Skeletal muscle tissue (tissue), 4 donors: ENCODE results near the gene SNAI3. TPM values are rescaled to one million over a fixed set of nuclear protein-coding genes. Genes with fewer than 3 reads are reported as not detected.

Experiments used
- H3K27ac ChIP-seq: one replicate; pipeline ENCODE4 v1.7.0; 2013; ENCODE audit warnings: mild to moderate bottlenecking, low read depth, low read length, inconsistent platforms
- H3K27me3 ChIP-seq, 3 donors: one replicate each; pipeline ENCODE4 v1.7.0; 2013; ENCODE audit warnings: low read length in 3 of 3; ENCODE audit not compliant: control insufficient read depth in 3 of 3, insufficient read depth in 3 of 3
- H3K36me3 ChIP-seq, 3 donors: one replicate each; pipeline ENCODE4 v1.7.0; 2013; ENCODE audit warnings: low read length in 3 of 3; ENCODE audit not compliant: control insufficient read depth in 3 of 3, insufficient read depth in 3 of 3
- H3K4me1 ChIP-seq, 3 donors: one replicate each; pipeline ENCODE4 v1.7.0; 2013; ENCODE audit warnings: low read length in 3 of 3, mild to moderate bottlenecking in 3 of 3; ENCODE audit not compliant: control insufficient read depth in 3 of 3, insufficient read depth in 3 of 3
- H3K4me3 ChIP-seq, 3 donors: one replicate each; pipeline ENCODE4 v1.7.0; 2013; ENCODE audit warnings: low read length in 3 of 3
- H3K9ac ChIP-seq, 3 donors: one replicate each; pipeline ENCODE4 v1.7.0; 2013; ENCODE audit warnings: low read length in 3 of 3, mild to moderate bottlenecking in 3 of 3, moderate library complexity in 2 of 3, low read depth in 1 of 3
- H3K9me3 ChIP-seq, 3 donors: one replicate each; pipeline ENCODE4 v1.7.0; 2013; ENCODE audit warnings: low read length in 3 of 3; ENCODE audit not compliant: control insufficient read depth in 3 of 3
- total RNA-seq: library from RNA; depleted of rRNA; stranded (reverse); fragments of >200 nt; gene quantifications from one replicate; pipeline ENCODE4 v1.2.3, GENCODE V29; 2014
- donor health status: Osteomylitis.

Gene SNAI3
- total RNA-seq, 1 donor from 2014 or later, result 8.4 TPM

DNA sequence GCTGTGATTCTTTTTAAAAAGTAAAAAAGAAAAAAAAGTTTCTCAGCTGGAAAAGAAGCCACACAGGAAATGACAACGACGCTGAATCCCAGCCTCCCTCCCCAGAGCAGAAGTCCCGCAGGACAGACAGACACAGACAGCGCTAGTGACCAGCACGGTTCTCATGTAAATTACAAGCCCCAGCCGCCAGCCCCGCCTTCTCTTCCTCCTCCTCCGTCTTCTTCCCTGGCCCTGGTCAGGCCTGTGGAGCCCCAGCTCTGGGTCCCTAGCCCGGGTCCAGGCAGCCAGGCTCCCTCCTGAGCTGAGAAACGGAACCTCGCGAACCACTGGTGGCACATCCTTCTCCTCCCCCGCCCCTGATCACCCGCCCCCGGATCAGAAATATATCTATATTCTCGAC, 54.9 kb downstream of the SNAI3 start:
- H3K27ac ChIP-seq, result no peak overlapping the region
- H3K4me3 ChIP-seq, result no peak overlapping the region
- H3K36me3 ChIP-seq, result peaks cover 34 to 44% (median 41%) of the 10 kb centered on the region in 3 donors
- H3K27me3 ChIP-seq, result peaks cover 0 to 15% (median 2%) of the 10 kb centered on the region in 3 donors
- H3K4me1 ChIP-seq, result peaks cover 0 to 2% (median 0%) of the 10 kb centered on the region in 3 donors
- no peaks in the 10 kb centered on the region for H3K9me3 ChIP-seq
- no peak overlapping the region for H3K9ac ChIP-seq

DNA sequence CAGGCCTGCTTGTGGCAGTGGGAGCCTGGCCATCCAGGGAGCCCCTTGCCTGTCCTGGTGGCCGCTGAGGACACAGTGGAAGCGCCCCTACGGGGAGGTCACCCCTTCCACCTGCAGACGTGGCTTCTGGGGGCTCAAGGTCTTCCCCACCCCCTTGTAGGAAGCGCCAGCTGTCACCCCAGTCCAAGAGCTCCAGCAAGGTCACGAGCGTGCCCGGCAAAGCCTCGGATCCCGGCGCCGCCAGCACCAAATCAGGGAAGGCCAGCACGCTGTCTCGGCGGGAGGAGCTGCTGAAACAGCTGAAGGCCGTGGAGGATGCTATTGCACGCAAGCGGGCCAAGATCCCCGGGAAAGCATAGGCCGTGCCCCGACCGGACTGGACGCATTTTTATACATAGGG, 55.4 kb downstream of the SNAI3 start:
- no peak overlapping the region for H3K9ac ChIP-seq
- H3K4me1 ChIP-seq, result peaks cover 0 to 2% (median 0%) of the 10 kb centered on the region in 3 donors
- H3K27ac ChIP-seq, result peak overlapping the region; percentile 12
- no peaks in the 10 kb centered on the region for H3K9me3 ChIP-seq
- peaks cover 38 to 44% (median 41%) of the 10 kb centered on the region in 3 donors for H3K36me3 ChIP-seq
- H3K4me3 ChIP-seq, result no peak overlapping the region
- H3K27me3 ChIP-seq, result peaks cover 0 to 13% (median 0%) of the 10 kb centered on the region in 3 donors

DNA sequence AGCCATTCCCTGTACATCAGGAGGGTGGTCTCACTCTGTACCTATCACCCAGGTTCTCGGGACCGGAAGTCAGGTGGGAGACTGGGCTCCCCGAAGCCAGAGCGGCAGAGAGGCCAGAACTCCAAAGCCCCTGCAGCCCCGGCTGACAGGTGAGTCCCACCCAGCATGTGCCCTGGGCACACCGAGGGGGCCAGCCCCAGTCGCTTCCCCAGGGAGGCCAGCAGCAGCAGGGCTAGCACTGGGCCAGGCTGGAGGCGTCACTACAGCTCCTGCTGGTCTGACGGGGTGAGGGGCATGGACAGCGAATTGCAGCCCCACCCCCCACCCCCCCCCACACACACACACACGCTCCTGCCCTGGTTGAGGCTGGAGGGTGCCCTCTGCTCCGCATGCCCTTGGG, 55.9 kb downstream of the SNAI3 start:
- Histone ChIP-seq H3K4me1 (peaks cover 0 to 2% (median 0%) of the 10 kb centered on the region in 3 donors), H3K36me3 (peaks cover 39 to 45% (median 42%) of the 10 kb centered on the region in 3 donors), H3K27me3 (peaks cover 0 to 8% (median 0%) of the 10 kb centered on the region in 3 donors), H3K9me3 (no peaks in the 10 kb centered on the region), H3K9ac (no peak overlapping the region), H3K27ac (no peak overlapping the region), H3K4me3 (no peak overlapping the region)

DNA sequence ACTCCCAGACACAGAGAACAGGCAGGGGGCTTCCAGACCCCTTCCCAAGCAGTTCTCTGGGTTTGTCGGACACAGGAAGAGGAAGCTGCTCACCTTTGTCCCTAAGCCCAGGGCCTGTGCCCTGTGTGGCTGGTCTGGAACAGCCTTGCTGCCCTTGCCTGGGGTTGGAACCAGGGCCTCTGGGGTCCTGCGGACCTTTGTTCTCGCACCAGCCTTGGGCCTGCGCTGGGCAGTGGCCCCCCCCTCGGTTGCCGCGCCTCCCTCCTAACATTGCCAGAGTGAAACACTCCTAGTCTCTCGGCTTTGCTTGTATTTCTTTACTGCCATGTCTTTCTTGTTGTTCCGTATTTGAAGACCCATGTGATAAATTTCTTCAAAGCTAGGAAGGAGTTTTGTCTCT, 56.5 kb downstream of the SNAI3 start:
- Histone ChIP-seq H3K36me3 (peaks cover 45 to 51% (median 48%) of the 10 kb centered on the region in 3 donors), H3K27ac (no peak overlapping the region), H3K9ac (no peak overlapping the region), H3K4me1 (peaks cover 0 to 2% (median 0%) of the 10 kb centered on the region in 3 donors), H3K27me3 (peaks cover 0 to 3% (median 0%) of the 10 kb centered on the region in 3 donors), H3K9me3 (no peaks in the 10 kb centered on the region), H3K4me3 (no peak overlapping the region)

DNA sequence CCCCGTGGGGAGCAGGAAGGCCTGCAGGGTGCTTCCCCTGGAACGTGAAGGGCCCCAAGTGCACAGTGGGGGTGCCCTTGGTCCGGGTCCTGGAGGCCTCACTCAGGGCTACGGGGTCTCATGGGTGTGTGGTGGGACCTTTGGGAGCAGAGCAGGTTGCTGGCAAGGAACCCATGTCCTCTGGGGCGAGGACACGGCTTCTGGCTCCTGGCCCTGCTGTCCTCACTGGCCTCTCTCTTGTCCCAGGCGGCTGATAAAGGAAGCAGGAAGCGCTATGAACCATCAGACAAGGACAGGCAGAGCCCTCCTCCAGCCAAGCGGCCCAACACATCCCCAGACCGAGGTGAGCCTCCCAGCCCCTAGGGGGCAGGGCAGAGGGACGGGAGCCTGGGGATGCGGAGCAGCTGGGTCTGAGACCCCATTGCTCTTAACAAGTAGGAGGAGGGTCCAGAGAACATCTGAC, 57.8 kb downstream of the SNAI3 start:
- Histone ChIP-seq H3K4me1 (peaks cover 0 to 2% (median 0%) of the 10 kb centered on the region in 3 donors), H3K27me3 (peaks cover 0 to under 1% (median 0%) of the 10 kb centered on the region in 3 donors), H3K9ac (no peak overlapping the region), H3K27ac (no peak overlapping the region), H3K36me3 (peaks cover 58 to 60% (median 59%) of the 10 kb centered on the region in 3 donors), H3K9me3 (no peaks in the 10 kb centered on the region), H3K4me3 (no peak overlapping the region)

Other genes with a start within 250 kb of the SNAI3 start
- 0.52 TPM for gene ZFPM1, start 233.2 kb downstream of the SNAI3 start, total RNA-seq
- 14.6 TPM for gene ZC3H18, start 116.1 kb downstream of the SNAI3 start, total RNA-seq
- not detected for gene IL17C, start 47.9 kb downstream of the SNAI3 start, total RNA-seq
- 90.8 TPM for gene CYBA, start 35.5 kb downstream of the SNAI3 start, total RNA-seq
- 14.1 TPM for gene MVD, start 23.4 kb downstream of the SNAI3 start, total RNA-seq
- 12.0 TPM for gene RNF166, start 19.9 kb upstream of the SNAI3 start, total RNA-seq
- 10.4 TPM for gene CTU2, start 20.0 kb upstream of the SNAI3 start, total RNA-seq
- 45.9 TPM for gene PIEZO1, start 98.7 kb upstream of the SNAI3 start, total RNA-seq
- gene CDT1, start 117.3 kb upstream of the SNAI3 start, total RNA-seq, result 6.3 TPM
- 41.8 TPM for gene APRT, start 125.4 kb upstream of the SNAI3 start, total RNA-seq
- 9.9 TPM for gene GALNS, start 170.4 kb upstream of the SNAI3 start, total RNA-seq
- 29.2 TPM for gene TRAPPC2L, start 170.6 kb upstream of the SNAI3 start, total RNA-seq
- not detected for gene PABPN1L, start 180.2 kb upstream of the SNAI3 start, total RNA-seq